Panc1 (cell line): ENCODE measurements around the gene AK4.

Experiments
- POLR2AphosphoS5 ChIP-seq: IDR thresholded peaks from 2 replicates; pipeline ENCODE4 v1.6.1; 2012; ENCODE audit warnings: mild to moderate bottlenecking, low read depth, low read length, moderate library complexity
- TF ChIP-seq, protein P1 (sequence below): fragments of 450-650 bp; IDR thresholded peaks from 2 replicates; pipeline ENCODE4 v1.5.1; 2017; ENCODE audit warnings: mild to moderate bottlenecking

GRCh38 chr1:65165269-65165993, 17.4 kb downstream of the AK4 start:
- TF ChIP-seq, protein P1, sequence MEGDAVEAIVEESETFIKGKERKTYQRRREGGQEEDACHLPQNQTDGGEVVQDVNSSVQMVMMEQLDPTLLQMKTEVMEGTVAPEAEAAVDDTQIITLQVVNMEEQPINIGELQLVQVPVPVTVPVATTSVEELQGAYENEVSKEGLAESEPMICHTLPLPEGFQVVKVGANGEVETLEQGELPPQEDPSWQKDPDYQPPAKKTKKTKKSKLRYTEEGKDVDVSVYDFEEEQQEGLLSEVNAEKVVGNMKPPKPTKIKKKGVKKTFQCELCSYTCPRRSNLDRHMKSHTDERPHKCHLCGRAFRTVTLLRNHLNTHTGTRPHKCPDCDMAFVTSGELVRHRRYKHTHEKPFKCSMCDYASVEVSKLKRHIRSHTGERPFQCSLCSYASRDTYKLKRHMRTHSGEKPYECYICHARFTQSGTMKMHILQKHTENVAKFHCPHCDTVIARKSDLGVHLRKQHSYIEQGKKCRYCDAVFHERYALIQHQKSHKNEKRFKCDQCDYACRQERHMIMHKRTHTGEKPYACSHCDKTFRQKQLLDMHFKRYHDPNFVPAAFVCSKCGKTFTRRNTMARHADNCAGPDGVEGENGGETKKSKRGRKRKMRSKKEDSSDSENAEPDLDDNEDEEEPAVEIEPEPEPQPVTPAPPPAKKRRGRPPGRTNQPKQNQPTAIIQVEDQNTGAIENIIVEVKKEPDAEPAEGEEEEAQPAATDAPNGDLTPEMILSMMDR = no peak
- no peak for TF ChIP-seq POLR2AphosphoS5
